ENCODE results near the gene RNF187.

DNA sequence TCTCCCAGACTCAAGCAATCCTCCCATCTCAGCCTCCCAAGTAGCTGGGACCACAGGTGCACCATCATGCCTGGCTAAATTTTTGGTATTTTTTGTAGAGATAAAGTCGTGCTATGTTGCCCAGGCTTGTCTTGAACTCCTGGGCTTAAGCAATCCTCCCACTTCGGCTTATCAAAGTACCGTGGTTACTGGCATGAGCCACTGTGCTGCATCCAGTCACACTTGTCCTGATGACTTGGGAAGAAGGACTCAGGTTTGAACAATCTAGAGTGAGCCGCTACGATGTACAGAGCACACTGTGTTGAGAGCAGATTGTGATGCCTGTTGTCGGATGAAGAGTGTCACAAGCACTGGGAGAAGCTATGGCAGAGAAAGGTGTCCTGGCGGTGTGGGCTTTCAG lies 27.2 kb downstream of the RNF187 start:
- TF ChIP-seq, protein P1, sequence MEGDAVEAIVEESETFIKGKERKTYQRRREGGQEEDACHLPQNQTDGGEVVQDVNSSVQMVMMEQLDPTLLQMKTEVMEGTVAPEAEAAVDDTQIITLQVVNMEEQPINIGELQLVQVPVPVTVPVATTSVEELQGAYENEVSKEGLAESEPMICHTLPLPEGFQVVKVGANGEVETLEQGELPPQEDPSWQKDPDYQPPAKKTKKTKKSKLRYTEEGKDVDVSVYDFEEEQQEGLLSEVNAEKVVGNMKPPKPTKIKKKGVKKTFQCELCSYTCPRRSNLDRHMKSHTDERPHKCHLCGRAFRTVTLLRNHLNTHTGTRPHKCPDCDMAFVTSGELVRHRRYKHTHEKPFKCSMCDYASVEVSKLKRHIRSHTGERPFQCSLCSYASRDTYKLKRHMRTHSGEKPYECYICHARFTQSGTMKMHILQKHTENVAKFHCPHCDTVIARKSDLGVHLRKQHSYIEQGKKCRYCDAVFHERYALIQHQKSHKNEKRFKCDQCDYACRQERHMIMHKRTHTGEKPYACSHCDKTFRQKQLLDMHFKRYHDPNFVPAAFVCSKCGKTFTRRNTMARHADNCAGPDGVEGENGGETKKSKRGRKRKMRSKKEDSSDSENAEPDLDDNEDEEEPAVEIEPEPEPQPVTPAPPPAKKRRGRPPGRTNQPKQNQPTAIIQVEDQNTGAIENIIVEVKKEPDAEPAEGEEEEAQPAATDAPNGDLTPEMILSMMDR (conservative IDR thresholded peaks at IDR 0.05; ENCODE audit: low read length): no peak
- TF ChIP-seq EZH2phosphoT487 (IDR thresholded peaks at IDR 0.05; ENCODE audit: borderline replicate concordance, low read depth, low read length): no peak
